Esophagus muscularis mucosa (tissue), 4 donors: ENCODE results near the gene PLCH1.

Experiments used
- EP300 ChIP-seq: sonication (generic); formaldehyde crosslinking; IDR thresholded peaks from one replicate; pipeline ENCODE4 v1.6.1; 2017; ENCODE audit warnings: antibody characterized with exemption
- POLR2A ChIP-seq: fragments of 450-650 bp; IDR thresholded peaks from one replicate; pipeline ENCODE4 v1.6.1; 2017; ENCODE audit warnings: antibody characterized with exemption, moderate library complexity, mild to moderate bottlenecking, low read depth
- POLR2AphosphoS5 ChIP-seq, 2 donors: sonication (generic); formaldehyde crosslinking; IDR thresholded peaks; one replicate each; pipeline ENCODE4 v1.6.1; 2017; ENCODE audit warnings: antibody characterized with exemption in 2 of 2
- TF ChIP-seq, protein P1 (sequence below), 3 experiments: fragments of 200-600 bp in 2 of 3; fragments of 450-650 bp in 1 of 3; sonication (generic) in 2 of 3; IDR thresholded peaks; one replicate each; pipeline ENCODE4 v1.5.1; 2017 to 2019; ENCODE audit warnings: antibody characterized with exemption in 3 of 3, mild to moderate bottlenecking in 2 of 3, moderate library complexity in 1 of 3

DNA sequence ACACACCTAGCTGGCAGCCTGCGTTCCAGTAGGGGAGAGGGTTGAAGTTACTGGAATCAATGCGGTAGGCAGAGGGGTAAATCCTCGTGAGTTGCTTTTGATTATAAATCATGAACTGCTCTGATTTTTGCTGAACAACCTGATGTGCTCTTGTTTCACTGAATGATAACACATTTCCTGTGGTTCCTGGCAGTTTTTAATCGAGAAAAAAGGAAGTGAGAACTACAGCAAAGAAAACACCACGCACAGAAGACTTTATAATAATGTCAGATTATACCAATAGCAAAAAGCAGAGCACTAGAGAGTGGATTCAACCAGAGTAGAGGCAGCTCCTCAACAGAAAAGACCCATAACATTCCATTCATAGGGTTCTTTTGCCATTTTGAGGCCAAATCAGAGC is 250.5 kb downstream of the PLCH1 start:
- TF ChIP-seq POLR2A, result no peak
- TF ChIP-seq, protein P1, sequence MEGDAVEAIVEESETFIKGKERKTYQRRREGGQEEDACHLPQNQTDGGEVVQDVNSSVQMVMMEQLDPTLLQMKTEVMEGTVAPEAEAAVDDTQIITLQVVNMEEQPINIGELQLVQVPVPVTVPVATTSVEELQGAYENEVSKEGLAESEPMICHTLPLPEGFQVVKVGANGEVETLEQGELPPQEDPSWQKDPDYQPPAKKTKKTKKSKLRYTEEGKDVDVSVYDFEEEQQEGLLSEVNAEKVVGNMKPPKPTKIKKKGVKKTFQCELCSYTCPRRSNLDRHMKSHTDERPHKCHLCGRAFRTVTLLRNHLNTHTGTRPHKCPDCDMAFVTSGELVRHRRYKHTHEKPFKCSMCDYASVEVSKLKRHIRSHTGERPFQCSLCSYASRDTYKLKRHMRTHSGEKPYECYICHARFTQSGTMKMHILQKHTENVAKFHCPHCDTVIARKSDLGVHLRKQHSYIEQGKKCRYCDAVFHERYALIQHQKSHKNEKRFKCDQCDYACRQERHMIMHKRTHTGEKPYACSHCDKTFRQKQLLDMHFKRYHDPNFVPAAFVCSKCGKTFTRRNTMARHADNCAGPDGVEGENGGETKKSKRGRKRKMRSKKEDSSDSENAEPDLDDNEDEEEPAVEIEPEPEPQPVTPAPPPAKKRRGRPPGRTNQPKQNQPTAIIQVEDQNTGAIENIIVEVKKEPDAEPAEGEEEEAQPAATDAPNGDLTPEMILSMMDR (IDR thresholded peaks at IDR 0.05), result no peak
- TF ChIP-seq EP300, result no peak
- TF ChIP-seq POLR2AphosphoS5 (IDR thresholded peaks at IDR 0.05), result no peak
